Mammary epithelial cell (primary cell): ENCODE measurements around the gene SLF2.

Experiments used
- EZH2 ChIP-seq: IDR thresholded peaks from 2 replicates; pipeline ENCODE4 v1.6.1; 2012; ENCODE audit warnings: low read length, inconsistent platforms, borderline replicate concordance
- TF ChIP-seq, protein P1 (sequence below), 2 donors: IDR thresholded peaks in 1 of 2; conservative IDR thresholded peaks in 1 of 2; 2 replicates each; pipeline ENCODE4 v1.5.1; 2011 to 2012; ENCODE audit warnings: inconsistent platforms in 2 of 2, low read length in 2 of 2, mild to moderate bottlenecking in 2 of 2, control low read depth in 1 of 2, low read depth in 1 of 2; ENCODE audit not compliant: insufficient read depth in 1 of 2; ENCODE audit errors: extremely low read depth in 1 of 2

DNA sequence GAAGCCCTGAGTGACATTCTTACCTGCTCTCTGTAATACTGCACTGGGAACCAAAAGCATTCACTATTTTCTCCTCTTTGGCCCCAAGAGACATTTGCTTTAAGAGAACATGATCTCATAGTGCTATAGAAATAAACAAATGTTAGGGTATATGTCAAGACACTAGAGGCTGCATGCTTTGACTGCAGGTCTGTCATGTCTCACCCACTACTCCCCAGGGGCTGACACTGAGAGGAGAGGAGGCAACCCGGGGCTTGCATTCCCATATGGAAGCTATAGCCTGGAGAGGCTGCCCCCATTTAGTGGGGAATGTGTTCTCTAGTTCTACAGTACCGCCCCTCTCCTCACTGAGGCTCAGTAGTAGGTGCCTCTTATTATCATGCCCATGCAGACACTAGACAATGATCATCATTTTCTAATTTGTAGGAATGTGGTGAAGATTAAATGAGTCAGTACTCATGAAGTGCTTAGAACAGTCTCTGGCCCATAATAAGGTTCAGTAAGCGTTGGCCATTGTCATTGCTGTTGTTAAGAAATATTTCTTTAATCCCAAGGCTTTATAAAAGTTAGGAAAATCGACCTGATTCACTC is 4.9 kb upstream of the SLF2 start:
- TF ChIP-seq, protein P1, sequence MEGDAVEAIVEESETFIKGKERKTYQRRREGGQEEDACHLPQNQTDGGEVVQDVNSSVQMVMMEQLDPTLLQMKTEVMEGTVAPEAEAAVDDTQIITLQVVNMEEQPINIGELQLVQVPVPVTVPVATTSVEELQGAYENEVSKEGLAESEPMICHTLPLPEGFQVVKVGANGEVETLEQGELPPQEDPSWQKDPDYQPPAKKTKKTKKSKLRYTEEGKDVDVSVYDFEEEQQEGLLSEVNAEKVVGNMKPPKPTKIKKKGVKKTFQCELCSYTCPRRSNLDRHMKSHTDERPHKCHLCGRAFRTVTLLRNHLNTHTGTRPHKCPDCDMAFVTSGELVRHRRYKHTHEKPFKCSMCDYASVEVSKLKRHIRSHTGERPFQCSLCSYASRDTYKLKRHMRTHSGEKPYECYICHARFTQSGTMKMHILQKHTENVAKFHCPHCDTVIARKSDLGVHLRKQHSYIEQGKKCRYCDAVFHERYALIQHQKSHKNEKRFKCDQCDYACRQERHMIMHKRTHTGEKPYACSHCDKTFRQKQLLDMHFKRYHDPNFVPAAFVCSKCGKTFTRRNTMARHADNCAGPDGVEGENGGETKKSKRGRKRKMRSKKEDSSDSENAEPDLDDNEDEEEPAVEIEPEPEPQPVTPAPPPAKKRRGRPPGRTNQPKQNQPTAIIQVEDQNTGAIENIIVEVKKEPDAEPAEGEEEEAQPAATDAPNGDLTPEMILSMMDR (conservative IDR thresholded peaks at IDR 0.05 in 1 of 2, IDR thresholded peaks at IDR 0.05 in 1 of 2; ENCODE audit: extremely low read depth in 1 of 2, insufficient read depth in 1 of 2, low read depth in 1 of 2, low read length in 2 of 2): no peak
- no peak for TF ChIP-seq EZH2
